ENCODE measurements around the gene NT5E.

Gene NT5E

GRCh38 chr6:85460154-85460920, 10.5 kb downstream of the NT5E start:
- H3K27me3 ChIP-seq (ENCODE audit: control insufficient read depth, insufficient read depth, low read length), result no peaks in the 10 kb centered on the region
- H3K36me3 ChIP-seq (ENCODE audit: control insufficient read depth, insufficient read depth, low read length), result no peaks in the 10 kb centered on the region
- no peak overlapping the region for H3K4me3 ChIP-seq (ENCODE audit: low read depth, low read length)
- no peaks in the 10 kb centered on the region for H3K79me2 ChIP-seq
- no peak overlapping the region for H3K4me2 ChIP-seq (ENCODE audit: low read length)
- no peaks in the 10 kb centered on the region for H3K9me3 ChIP-seq (ENCODE audit: control insufficient read depth, low read length)
- no peak overlapping the region for H3K27ac ChIP-seq
- TF ChIP-seq CTCF (IDR thresholded peaks at IDR 0.05), result no peak
- no peak overlapping the region for H3K9ac ChIP-seq
- H2AFZ ChIP-seq, result no peak overlapping the region
- H3K4me1 ChIP-seq, result no peaks in the 10 kb centered on the region

DNA sequence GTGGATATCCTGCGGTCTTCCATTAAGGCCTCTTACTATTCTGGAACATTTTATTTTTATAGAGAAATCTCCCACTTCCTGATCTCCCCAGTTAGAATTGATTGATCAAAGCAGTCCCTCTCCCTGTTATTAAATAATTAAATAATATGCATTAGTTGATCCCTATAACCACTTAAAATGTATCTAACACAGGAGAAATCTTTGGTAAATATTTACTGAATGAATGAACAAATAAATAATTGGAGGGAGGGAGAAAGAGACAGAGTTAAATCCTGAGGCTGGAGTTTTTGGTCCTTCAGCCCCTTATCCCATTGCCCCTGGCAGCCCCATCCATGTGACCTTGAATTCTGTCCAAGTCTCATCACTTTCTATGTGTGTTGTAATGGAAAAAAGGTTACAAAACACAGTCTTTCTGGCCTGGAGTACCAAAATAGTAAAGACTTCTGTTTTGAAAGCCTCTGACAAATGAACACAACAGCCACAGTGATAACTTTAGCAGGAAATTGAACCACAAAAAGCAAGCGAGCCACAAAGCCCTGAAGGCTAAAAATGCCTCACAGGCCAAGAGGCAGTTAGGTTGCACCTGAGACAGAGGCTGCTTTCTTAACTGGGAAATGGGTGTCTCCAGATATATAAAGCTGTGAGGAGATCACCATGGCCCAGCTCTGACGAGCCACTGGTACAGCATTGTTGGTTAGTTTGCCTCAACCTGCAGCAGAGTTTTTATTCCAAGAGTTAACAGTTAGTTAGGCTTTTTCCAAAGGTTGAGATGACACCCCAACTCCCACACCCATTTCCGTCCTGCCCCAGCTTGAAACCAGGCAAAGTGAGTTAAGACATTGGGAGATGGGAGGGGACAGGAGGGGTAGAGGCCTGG, 11.3 kb downstream of the NT5E start:
- no peak overlapping the region for H3K4me2 ChIP-seq (ENCODE audit: low read length)
- peak overlapping the region; percentile 11 for H3K27ac ChIP-seq
- no peaks in the 10 kb centered on the region for H3K27me3 ChIP-seq (ENCODE audit: control insufficient read depth, insufficient read depth, low read length)
- H3K9me3 ChIP-seq (ENCODE audit: control insufficient read depth, low read length), result no peaks in the 10 kb centered on the region
- H3K36me3 ChIP-seq (ENCODE audit: control insufficient read depth, insufficient read depth, low read length), result no peaks in the 10 kb centered on the region
- no peaks in the 10 kb centered on the region for H3K79me2 ChIP-seq
- no peak overlapping the region for H3K4me3 ChIP-seq (ENCODE audit: low read depth, low read length)
- no peaks in the 10 kb centered on the region for H3K4me1 ChIP-seq
- H3K9ac ChIP-seq, result no peak overlapping the region
- H2AFZ ChIP-seq, result no peak overlapping the region
- TF ChIP-seq CTCF (IDR thresholded peaks at IDR 0.05), result no peak

DNA sequence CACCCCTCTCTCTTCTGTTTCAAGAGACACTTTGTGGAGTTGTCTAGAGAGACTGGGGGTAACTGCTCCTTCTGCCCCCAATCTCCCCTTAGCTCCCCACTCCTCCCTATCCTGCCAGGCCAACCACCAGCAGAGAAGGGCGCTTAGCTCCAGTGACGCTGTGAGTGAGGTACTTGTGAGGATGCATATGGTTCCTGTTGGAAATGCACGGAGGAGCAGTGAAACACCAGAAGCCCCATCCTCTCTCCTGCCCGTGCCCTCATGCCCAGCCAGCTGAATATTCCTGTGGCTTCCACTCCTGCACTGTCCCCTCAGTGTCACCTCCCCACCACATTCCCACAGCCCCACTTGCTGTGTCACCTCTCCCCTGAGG, 11.9 kb downstream of the NT5E start:
- Histone ChIP-seq H3K27me3 (ENCODE audit: control insufficient read depth, insufficient read depth, low read length) (no peaks in the 10 kb centered on the region), H3K4me3 (ENCODE audit: low read depth, low read length) (no peak overlapping the region), H3K4me1 (no peaks in the 10 kb centered on the region), H3K9me3 (ENCODE audit: control insufficient read depth, low read length) (no peaks in the 10 kb centered on the region), H3K9ac (no peak overlapping the region), H3K4me2 (ENCODE audit: low read length) (no peak overlapping the region), H3K27ac (peak overlapping the region; percentile 11), H2AFZ (no peak overlapping the region), H3K79me2 (no peaks in the 10 kb centered on the region), H3K36me3 (ENCODE audit: control insufficient read depth, insufficient read depth, low read length) (no peaks in the 10 kb centered on the region)
- TF ChIP-seq CTCF (IDR thresholded peaks at IDR 0.05), result no peak

DNA sequence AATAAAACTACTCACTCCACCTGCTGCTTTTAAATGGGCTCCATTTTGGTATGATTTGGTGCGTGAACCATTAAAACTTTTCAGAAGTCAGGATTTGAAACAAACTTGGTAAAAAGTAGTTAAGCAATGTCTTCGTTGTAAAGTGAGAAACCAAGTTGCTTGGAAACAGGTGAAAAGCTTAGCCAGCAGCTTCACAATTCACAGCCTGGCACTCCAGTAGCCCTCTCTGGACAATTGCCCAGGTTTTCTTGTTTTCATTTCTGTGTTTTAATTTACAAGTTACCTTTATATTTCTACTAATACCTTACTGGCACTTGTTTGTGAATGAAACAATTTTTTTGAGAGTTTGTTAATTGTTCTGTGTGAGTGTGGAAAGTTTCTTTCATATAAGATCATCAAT, 12.8 kb downstream of the NT5E start:
- H3K4me2 ChIP-seq (ENCODE audit: low read length), result no peak overlapping the region
- H3K27me3 ChIP-seq (ENCODE audit: control insufficient read depth, insufficient read depth, low read length), result no peaks in the 10 kb centered on the region
- H3K9me3 ChIP-seq (ENCODE audit: control insufficient read depth, low read length), result no peaks in the 10 kb centered on the region
- H3K4me3 ChIP-seq (ENCODE audit: low read depth, low read length), result no peak overlapping the region
- TF ChIP-seq CTCF (IDR thresholded peaks at IDR 0.05), result no peak
- H3K79me2 ChIP-seq, result no peaks in the 10 kb centered on the region
- H3K27ac ChIP-seq, result no peak overlapping the region
- no peak overlapping the region for H3K9ac ChIP-seq
- H3K4me1 ChIP-seq, result no peaks in the 10 kb centered on the region
- H3K36me3 ChIP-seq (ENCODE audit: control insufficient read depth, insufficient read depth, low read length), result no peaks in the 10 kb centered on the region
- H2AFZ ChIP-seq, result no peak overlapping the region

Measured in parathyroid adenoma (tissue), 2 donors.